Amniotic epithelial cell (primary cell): ENCODE results near the gene STS.
"Not testable (repeated sequence)": the region's sequence is repeated elsewhere in the genome, so short reads cannot be mapped to it uniquely, and the experiment has no call there.

Experiments
- DNase-seq: peaks from one replicate; pipeline ENCODE4 v3.0.0-alpha.2; 2010; ENCODE audit warnings: low read depth

The STS gene

DNA sequence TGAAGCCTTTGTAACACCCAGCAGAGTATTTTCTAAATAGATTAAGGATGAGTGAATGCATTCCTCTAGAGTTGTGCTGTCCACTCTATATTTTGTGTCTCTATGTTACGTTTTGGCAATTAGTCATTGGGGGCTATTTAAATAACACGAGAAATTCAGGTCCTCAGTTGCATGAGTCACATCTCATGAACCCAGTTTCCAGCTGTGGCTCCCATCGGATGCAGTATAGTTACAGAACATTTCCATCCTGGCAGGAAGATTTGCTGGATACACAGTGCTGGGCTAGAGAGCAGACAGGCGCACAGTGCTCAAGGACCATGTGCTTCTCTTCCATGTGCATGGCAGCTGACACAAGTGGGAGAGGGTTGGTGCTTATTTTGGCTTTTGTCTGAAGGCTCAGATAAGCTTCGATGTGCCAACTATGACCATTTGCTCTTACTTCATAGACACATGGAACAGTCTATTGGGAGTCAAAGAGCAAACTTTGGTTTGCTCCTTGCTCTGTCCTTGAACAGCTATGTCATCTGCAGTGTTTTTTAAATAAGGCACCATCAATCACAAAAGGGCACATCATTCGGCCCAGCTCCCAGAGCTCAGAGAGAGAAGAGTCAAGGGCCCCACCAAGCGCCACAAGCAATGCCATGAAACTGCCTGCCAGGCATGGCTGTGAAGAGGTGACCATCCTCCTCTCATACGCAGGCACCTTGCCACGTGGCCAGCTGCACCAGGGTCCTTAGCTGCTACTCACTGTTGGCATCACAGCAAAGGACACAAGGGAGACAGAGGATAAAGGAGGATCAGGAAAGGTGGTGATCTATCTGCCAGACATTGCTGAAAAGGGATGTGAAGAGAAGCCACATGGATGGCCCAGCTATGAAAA, 8.1 kb upstream of the STS start:
- peak; percentile 24 for DNase-seq

DNA sequence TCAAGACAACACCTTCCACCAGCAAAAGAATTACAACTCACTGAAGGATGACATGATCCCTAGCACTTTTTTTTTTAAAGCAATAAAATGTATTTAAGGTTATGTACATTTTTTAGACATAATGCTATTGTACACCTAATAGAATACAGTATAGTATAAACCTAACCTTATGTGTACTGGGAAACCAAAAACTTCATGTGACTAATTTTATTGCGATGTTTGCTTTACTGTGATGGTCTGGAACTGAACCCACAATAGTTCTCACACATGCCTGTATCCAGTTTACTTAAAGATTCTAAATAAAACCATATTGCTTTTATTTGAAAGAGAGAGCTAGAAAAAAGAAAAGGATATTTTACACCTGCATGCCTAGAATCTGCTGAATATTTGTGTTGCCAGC, 4.4 kb upstream of the STS start:
- DNase-seq: no peak

DNA sequence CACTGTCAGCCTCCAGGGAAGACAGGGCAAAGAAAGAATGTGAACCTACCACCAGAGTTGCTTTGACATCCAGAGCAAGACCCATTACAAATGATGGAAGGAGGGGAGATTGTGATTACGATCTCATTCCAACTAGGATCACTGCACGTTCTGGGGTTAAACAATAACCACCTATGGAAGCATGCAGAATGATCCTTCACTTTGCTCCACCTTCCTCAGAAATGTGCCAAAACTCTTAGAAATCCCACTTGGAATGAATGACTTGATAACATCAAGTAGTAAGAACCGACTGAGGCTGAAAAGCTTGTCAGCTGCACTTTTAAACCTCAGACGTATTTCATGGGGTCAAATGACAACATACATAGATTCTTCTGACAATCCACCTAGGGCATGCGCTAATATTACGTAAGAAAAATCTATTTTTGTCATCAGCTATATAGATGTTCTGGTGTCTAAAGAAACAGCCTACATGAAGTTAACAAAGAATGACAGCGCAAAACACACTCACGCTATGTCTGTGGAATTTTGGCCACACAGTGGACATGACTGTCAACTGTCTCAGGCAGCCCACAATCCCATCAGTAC, 3.5 kb upstream of the STS start:
- DNase-seq: no peak

DNA sequence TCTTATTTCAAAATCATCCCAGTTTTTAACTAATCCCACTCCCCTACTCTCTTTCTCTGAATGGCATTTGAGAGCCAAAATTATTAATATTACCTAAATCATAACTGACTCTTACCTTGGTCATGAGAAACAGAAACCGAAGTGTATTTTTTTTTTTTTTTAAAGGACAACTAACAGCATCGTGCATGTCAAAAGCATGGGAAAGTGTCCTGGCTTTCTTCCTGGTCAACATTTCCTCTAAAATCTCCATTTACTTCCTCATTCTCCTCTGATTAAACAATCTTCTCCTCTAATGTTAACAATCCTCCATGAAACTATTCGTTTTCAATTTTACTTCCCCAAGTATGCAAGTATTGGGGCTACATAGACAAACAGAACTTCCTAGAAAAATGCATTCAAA, 2.1 kb upstream of the STS start:
- DNase-seq: no peak

DNA sequence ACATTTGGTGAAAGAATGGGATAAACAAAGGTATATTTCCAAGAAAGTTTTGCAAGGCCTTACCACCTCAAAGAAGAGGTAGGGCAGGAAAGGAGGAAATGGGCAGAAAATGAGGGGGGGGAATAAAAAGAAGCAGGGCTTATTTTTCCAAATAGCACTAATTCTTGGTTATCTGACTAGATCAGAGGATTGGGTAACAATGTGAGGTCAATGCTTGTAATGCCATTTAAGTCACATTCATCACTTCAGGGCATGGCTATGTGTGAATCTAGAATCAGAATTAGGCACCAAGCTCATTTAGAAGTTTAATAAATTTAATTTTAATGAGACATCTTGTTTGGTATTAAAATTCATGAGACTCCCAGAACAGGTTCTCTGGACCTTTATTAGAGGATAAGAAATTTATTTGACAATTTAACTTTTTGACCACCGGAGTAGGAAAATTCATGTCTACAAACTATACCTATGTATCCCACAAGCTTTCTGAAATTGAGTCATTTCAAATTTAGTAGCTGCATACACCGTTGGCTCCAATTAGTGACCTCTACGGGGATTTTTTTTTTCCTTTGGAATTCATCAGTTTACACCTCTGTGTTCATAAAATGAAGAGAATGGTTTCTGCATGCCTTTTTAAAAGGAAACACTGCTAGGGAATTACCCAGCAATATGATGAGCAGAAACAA, 1.4 kb upstream of the STS start:
- DNase-seq: peak; percentile 5

DNA sequence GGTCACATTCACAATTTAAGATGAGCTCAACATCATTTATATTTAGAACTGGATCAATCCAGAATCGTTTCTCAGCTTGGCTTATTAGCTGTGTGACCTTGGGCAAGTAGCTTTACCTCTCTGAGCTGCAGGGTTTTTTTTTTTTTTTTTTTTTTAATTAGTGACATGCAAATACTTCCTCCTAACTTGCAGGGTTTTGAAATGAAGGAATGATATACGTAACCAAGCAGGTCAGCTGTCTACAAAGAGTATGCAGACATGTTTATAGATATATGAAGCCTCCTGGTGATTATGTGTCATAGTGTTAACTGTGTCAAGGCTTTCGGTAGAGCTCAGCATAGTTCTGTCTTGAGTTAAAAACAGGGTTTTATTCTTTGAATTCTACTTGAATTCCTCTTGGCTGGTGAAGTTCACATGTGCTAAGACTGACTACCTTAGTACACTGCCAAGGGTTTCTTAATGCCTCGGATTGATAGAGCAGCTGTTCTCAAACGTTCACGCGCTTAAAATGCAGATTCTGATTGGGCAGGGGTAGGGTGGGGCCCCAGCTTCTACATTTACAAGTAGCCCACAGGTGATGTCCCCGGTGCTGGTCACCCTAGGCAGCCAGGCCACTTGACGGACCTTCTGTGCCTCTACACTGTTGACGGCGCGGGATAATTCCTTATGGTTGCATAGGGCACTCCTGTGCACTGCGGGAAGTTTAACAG, 654 bp upstream of the STS start:
- DNase-seq: peak; percentile 18

DNA sequence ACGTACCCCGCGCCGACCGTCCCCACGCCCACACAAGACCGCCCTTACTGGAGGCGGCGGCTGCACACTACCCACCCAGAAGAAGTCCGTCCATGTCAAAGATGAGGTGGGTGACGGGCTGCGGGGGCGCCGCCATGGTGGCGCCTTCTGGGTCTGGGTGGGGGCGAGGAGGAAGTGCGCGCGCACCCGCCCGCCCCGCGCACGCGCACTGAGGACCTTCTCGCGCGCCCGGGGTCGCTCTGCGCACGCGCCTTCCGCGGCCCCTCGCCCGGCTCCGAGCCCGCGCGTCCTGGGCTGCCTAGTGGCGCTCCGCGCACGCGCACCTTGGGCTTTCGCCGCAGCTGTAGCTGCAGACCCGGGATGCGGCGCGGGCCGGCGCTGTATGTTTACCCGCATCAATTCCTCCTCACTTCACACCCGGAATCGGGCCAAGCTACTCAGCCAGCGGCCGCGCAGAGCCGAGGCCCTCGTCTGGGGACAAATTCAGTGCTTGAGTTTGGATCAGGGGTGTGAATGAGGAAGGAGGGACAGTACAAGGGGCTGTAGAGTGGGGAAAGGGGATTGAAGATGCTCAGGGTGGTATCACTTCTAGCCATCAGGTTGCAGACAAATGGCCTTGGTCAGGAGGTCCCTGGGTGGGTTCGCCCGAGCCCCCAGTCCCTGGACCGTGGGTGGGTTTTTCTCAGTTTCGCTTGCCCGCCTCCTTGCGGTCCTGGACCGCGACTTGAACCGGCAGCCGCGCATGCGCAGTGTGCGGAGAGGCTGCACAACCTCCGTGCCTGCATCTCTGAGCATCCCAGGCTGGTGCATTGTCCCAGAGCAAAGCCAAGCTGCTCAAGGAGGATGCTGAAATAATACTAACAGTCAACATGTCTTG, 704 bp downstream of the STS start, which contains the start of gene PUDP:
PUDP (minus strand) TSS at position 176 of the 877 bp plus-strand sequence; CDS start at position 136, 40 bp downstream.
- peak; percentile 56 for DNase-seq

DNA sequence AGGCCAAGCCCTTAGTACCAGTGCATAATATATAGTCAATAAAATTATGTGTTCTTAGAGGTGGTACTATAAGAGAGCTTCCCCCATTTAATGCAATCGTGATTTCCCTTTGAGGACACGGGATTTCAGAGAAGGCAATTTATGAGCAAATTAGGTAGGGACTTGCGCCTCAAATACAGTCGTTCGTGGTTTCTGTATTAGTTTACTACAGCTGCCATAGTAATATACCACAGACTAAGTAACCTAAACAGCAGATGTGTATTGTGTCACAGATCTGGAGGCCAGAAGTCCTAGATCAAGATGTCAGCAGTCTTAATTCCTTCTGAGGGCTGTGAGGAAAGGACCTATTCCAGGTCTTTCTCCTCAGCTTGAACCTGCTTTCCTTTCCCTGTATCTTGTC, 1.9 kb downstream of the STS start:
- DNase-seq: no peak

DNA sequence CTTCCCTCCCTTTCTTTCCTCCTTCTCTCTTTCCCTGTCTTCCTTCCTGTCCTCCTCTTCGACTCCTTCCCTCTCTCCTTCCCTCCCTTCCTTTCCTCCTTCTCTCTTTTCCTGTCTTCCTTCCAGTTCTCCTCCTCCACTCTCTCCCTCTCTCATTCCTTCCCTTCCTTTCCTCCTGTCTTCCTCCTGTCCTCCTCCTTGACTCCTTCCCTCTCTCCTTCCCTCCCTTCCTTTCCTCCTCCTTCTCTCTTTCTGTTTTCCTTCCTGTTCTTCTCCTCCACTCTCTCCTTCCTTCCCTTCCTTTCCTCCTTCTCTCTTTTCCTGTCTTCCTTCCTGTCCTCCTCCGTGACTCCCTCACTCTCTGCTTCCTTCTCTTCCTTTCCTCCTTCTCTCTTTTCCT, 5.7 kb downstream of the STS start:
- no peak for DNase-seq

DNA sequence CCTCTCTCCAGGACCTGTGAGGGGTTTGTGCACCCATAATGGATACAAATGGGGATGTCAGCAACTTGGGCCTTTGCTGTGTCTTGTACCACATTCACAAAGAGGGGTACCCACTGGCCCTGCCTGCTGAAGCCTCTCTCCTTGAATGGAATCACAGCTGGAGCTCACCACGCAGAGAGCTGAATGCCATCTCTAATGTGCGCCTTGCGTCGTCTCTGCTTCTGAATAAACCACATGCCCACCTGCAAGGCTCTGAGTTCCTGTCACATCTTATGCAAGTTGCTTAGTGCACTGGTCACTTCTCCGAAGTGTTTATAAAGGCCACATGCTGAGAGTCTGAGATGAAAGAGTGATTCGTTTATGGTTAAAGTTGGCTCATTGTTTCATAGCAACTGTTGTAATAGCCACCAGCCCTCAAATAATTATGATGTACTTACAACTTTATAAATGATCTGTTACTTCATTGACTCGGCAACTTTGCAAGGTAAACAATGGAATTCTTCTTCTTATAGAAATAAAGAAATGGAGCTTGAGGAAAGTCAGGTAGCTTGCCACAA, 6.6 kb downstream of the STS start:
- no peak for DNase-seq

DNA sequence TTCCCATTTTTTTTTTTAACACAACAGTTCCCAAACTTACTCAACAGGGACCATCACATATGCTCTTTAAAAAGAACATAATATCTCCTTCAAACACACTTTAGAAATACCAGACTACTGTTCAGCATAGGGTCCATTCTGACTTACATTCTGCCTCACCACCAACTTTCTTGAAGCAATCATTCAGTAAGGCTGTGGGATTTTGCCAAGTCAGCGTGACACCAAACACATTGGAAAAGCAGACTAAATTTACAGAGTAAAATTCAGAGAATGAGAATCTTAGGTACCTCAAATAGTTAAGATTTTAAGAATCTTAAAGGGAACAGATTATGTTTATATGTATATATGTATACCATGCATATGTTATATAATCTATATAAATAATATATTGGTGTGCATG, 7.7 kb downstream of the STS start:
- no peak for DNase-seq

DNA sequence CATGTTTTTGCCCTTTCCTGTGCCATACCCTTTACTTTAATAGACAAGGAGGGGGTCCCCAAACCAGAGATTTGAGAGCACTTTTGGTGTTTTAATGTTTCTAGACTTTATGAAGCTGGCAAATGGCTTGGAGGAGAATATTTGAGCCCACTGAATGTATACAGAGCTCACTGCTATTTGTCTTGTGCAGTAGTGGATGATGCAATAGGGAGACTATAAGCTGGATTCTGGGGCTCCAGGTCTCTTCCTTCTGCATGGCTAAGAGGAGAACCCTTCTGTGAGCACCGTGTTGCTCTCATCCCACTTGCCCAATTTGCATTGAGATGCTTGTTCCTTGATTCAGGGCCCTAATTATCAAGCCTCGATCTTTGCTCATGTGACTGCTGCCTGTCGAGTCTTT, 9.4 kb downstream of the STS start:
- DNase-seq: no peak

DNA sequence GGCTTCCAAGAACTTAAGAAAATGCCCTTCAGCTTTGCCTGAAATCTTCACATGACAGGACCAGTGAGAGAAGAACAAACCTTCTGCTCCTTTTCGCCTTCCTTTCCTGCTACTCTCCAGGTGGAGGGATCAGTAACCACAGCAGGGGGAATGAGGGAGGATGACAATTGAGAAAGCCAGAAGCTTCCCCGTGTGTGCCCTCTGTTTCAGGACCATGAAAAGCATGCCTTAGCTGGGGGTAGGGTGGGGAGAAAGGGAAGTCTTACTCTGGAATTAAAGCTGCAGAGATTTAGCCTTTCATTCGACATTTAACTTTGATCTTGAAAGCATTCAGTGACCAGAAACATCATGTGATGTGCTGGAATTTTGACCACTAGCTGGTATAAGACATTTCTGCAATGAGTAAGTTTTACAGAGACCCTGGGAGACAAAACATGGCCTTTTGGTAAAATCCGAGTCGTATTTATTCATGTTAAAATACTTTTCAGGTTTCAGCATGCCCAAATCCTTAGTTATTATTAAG, 11.0 kb downstream of the STS start:
- no peak for DNase-seq

DNA sequence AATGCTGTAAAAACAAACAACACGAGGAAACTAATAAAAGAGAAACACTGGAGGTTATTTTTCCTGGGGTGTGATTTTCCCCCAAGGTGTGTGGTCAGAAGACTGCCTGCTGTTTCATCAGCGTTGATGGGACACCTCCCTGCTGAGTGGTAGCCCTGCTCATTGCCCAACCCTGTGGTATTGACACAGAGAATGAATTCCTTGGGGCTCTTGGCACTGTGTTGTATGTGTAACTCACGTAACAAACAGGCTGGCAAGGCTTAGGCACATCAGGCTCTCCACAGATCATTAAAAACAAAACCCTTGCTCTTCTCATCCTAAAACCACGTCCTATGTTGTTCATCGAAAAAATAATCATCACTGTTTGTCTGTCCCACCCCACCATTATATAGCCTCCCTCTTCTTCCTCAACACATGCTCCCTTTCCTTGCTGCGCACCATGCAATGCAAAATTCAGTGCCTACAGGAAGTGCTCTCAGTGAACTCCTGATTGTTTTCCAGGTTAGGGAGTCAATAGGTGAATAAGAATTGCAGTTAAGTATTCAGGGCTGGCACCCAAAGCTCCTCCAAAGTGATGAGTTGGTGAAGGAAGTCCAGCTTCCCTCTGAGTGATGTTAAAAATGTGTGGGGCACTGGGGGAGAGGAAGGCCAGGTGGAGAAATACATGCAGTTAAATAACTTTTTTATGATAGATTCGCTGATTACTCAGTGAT, 11.8 kb downstream of the STS start:
- peak; percentile 27 for DNase-seq

DNA sequence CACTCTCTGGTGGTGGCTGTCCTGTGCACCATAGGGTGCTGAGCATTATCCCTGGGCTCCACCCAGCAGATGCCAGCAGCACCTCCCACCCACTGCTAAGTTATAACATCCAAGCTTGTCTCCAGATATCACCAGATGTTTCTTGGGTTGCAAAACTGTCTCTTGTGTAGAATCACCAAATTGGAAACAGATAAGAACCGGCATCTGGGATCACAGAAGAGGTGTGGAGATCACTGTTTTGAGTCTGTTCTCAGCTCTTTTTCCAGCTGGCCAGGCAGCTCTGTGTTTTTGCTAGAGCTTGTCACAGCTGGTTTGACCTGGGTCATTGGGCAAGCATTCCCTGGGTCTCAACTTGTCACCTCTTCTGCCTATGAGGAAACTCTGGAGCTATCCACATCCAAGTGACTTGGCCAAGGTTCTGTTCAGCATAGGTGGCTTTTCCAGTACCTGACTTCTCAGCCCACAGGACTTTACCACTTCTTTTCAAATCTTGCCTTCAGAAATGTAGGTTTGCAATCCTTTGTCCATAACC, 15.7 kb downstream of the STS start:
- DNase-seq: no peak

DNA sequence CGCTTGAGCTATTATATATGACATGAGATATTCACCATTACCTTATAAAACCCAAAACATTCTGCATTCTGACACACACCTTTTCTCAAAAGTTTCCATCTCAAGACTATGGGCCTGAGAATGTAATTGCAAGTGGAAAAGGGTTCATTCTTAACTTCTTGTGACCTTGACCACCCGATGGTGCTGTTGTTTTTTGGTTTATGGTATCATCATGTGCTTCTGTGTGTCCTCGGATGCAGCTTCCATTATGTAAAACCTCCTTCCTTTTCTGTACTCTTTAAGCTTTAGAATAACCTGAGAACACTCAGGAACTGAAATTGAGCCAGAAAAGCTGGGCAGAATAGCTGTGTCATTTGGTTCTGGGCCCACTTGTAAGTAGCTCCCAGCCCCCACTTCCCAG, 16.7 kb downstream of the STS start:
- no peak for DNase-seq

DNA sequence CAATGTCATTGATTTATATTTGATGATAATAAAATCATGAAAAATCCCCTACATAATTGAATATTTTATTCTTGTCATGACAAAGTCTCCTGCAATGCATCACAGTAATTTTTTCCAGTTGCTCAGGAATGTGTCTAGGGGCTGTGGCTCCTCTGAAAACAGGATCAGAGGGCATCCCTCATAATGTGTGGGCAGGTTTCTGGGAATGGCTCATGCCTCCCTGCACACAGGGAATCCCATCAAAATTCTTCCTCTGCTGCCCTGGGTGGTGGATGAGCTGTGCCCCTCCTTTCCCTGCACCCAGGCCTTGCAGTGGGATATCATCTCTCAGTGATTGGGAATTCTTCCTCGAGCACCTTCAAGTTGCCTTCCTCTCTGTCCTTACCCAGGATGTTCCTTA, 20.9 kb downstream of the STS start:
- no peak for DNase-seq

DNA sequence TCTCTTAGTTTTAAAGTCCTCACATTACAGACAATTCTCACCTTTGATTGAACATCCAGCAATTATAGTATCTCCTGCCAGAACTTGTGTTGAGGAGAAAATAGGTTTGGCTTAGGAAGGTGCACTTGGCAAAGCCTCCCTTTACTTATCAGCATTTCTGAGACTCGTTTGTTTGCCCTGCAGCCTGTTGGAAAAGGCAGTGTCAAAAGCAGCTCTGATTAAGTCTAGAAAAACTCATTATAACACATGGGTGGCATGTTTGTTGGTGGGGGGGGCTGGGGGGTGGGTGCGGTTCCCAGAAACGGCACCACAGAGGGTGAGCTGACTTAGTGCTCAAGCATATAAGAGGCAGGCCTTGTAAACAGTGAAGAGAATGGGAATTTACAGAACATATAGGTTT, 22.1 kb downstream of the STS start:
- no peak for DNase-seq

DNA sequence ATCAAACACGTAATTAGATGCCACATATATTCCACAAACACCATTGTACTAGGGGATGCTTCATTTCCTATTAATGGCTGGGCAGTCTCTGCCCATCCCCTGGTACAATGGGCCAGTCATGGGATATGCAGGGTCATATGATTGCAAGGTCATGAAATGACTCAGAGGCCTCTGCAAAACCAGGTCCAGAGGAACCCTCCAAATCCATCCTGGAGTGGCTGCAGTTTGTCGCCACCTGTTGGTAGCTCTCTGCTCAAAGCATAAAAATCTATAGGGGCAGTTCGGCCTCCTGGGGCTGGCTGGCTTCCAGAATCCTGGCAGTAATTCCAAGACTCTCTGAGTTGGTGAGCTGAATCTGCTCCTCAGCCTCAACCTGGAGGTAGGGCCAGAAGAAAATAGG, 23.4 kb downstream of the STS start:
- DNase-seq: peak; percentile 17

DNA sequence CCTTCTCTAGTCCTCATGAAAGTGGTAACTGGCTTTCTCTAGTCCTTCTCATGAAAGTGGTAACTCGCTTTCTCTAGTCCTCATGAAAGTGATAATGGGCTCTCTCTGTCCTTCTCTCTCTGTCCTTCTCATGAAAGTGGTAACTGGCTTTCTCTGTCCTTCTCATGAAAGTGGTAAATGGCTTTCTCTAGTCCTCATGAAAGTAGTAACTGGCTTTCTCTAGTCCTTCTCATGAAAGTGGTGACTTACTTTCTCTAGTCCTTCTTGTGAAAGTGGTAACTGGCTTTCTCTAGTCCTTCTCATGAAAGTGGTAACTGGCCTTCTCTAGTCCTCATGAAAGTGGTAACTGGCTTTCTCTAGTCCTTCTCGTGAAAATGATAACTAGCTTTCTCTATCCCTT, 31.3 kb downstream of the STS start:
- not testable (repeated sequence) for DNase-seq
